Loucy (cell line): ENCODE measurements around the gene SEMA5A.

ENCODE experiments used
- H2AFZ ChIP-seq: fragments of 200-600 bp; sonication (generic); 2 replicates; pipeline ENCODE4 v1.6.0; 2016; ENCODE audit warnings: antibody characterized with exemption, mild to moderate bottlenecking, low read length, moderate library complexity
- H3F3A ChIP-seq: fragments of 200-600 bp; 2 replicates; pipeline ENCODE4 v1.6.0; 2016; ENCODE audit warnings: antibody characterized with exemption, low read depth, mild to moderate bottlenecking
- H3K27me3 ChIP-seq: fragments of 200-600 bp; sonication (generic); 2 replicates; pipeline ENCODE4 v1.6.1; 2014; ENCODE audit warnings: low read length, mild to moderate bottlenecking; ENCODE audit not compliant: insufficient read depth, poor library complexity, severe bottlenecking
- H3K36me3 ChIP-seq: fragments of 200-600 bp; sonication (generic); 2 replicates; pipeline ENCODE4 v1.6.1; 2016; ENCODE audit warnings: low read length; ENCODE audit not compliant: insufficient read depth
- H3K4me1 ChIP-seq: fragments of 200-600 bp; sonication (generic); 2 replicates; pipeline ENCODE4 v1.5.1; 2014; ENCODE audit warnings: low read length, mild to moderate bottlenecking; ENCODE audit not compliant: insufficient read depth, poor library complexity, severe bottlenecking
- H3K4me2 ChIP-seq: fragments of 200-600 bp; sonication (generic); 2 replicates; pipeline ENCODE4 v1.6.0; 2014; ENCODE audit warnings: antibody characterized with exemption, low read length, low read depth, mild to moderate bottlenecking; ENCODE audit not compliant: poor library complexity, severe bottlenecking
- H3K4me3 ChIP-seq: fragments of 200-600 bp; sonication (generic); 2 replicates; pipeline ENCODE4 v1.5.1; 2014; ENCODE audit warnings: low read length, mild to moderate bottlenecking, mixed read lengths; ENCODE audit not compliant: poor library complexity, severe bottlenecking
- H3K79me2 ChIP-seq: fragments of 200-600 bp; sonication (generic); 2 replicates; pipeline ENCODE4 v1.6.1; 2014; ENCODE audit warnings: low read length; ENCODE audit not compliant: insufficient read depth
- H3K9ac ChIP-seq: fragments of 200-600 bp; sonication (generic); 2 replicates; pipeline ENCODE4 v1.6.0; 2014; ENCODE audit warnings: mild to moderate bottlenecking, low read depth, low read length, moderate library complexity; ENCODE audit not compliant: poor library complexity, severe bottlenecking
- H3K9me2 ChIP-seq: fragments of 200-600 bp; sonication (generic); replicated peaks from 2 replicates; pipeline ENCODE4 v1.6.1; 2016; ENCODE audit warnings: low read depth, low read length, mixed read lengths
- H3K9me3 ChIP-seq: fragments of 200-600 bp; sonication (generic); 2 replicates; pipeline ENCODE4 v1.6.1; 2014; ENCODE audit warnings: mild to moderate bottlenecking, antibody characterized with exemption, low read length, low read depth; ENCODE audit not compliant: insufficient read depth
- H4K20me1 ChIP-seq: fragments of 200-600 bp; sonication (generic); 2 replicates; pipeline ENCODE4 v1.6.0; 2014; ENCODE audit warnings: antibody characterized with exemption, low read length, mild to moderate bottlenecking; ENCODE audit not compliant: insufficient read depth, poor library complexity, severe bottlenecking
- CTCF ChIP-seq: fragments of 200-600 bp; sonication (generic); conservative IDR thresholded peaks from 2 replicates; pipeline ENCODE4 v1.5.1; 2014; ENCODE audit warnings: mild to moderate bottlenecking, antibody characterized with exemption, low read length
- EZH2phosphoT487 ChIP-seq: fragments of 200-600 bp; IDR thresholded peaks from 2 replicates; pipeline ENCODE4 v1.6.1; 2018; ENCODE audit warnings: antibody characterized with exemption, mild to moderate bottlenecking, moderate library complexity, borderline replicate concordance

The SEMA5A gene

DNA sequence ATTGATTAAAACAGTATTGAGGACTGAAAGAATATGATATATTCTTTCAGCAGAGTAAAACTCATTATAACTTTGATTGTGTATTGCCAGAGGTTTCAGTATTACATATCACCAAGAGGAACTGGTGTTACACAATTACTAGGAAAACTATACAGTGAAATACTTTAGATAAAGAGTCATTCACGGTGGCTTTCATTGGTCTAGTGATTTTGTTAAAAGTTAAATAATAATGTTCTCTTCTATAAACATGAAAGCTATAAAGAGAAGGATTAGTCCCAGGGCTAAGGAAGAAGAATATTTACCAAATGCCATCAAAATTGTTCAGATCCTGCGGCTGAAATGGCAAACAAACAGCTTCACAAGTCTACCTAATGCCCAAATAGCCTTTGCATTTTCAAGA is 306.2 kb downstream of the SEMA5A start:
- Histone ChIP-seq H3K9me2 (no peaks in the 10 kb centered on the region), H3K9ac (no peak overlapping the region), H3K9me3 (no peaks in the 10 kb centered on the region; the same call in 1 of the 2 replicates), H3K4me1 (no peaks in the 10 kb centered on the region), H3K36me3 (no peaks in the 10 kb centered on the region), H2AFZ (no peak overlapping the region), H4K20me1 (no peaks in the 10 kb centered on the region), H3K27me3 (no peaks in the 10 kb centered on the region), H3K4me2 (no peak overlapping the region), H3K4me3 (no peak overlapping the region), H3F3A (no peaks in the 10 kb centered on the region), H3K79me2 (no peaks in the 10 kb centered on the region)
- TF ChIP-seq EZH2phosphoT487 (no peak), CTCF (no peak)

DNA sequence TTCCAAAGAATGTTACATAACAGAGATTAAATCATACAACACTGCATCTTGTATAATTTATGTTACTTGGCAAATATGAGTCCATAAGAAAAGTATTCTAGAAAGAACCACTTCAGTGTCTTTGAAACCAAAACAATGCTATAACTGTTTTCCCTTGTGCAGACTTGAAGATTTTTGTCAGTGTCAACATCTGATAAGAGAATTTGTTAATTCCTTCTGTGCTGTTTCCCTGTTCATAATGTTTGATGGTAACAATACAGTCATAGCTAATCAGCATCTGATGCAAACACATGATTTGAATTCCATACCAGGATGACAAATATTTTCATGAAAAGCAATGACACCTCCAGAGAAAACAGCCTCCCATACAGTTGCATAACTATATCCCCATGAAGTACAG is 306.8 kb downstream of the SEMA5A start:
- Histone ChIP-seq H3K9me3 (no peaks in the 10 kb centered on the region; the same call in 1 of the 2 replicates), H3K27me3 (no peaks in the 10 kb centered on the region), H3K4me3 (no peak overlapping the region), H2AFZ (no peak overlapping the region), H4K20me1 (no peaks in the 10 kb centered on the region), H3K9ac (no peak overlapping the region), H3K4me1 (no peaks in the 10 kb centered on the region), H3K9me2 (no peaks in the 10 kb centered on the region), H3F3A (no peaks in the 10 kb centered on the region), H3K36me3 (no peaks in the 10 kb centered on the region), H3K4me2 (no peak overlapping the region), H3K79me2 (no peaks in the 10 kb centered on the region)
- TF ChIP-seq EZH2phosphoT487 (no peak), CTCF (no peak)

- H3K4me2 ChIP-seq: no peak overlapping the region
- no peaks in the 10 kb centered on the region for H3K79me2 ChIP-seq
- no peak for TF ChIP-seq CTCF
- no peak for TF ChIP-seq EZH2phosphoT487
- no peaks in the 10 kb centered on the region; the same call in 1 of the 2 replicates for H3K9me3 ChIP-seq
- no peaks in the 10 kb centered on the region for H4K20me1 ChIP-seq
- H3K27me3 ChIP-seq: no peaks in the 10 kb centered on the region
- H3K36me3 ChIP-seq: no peaks in the 10 kb centered on the region
- no peaks in the 10 kb centered on the region for H3K9me2 ChIP-seq
- H2AFZ ChIP-seq: no peak overlapping the region
- no peaks in the 10 kb centered on the region for H3F3A ChIP-seq
- H3K4me3 ChIP-seq: no peak overlapping the region
- H3K4me1 ChIP-seq: no peaks in the 10 kb centered on the region
- H3K9ac ChIP-seq: no peak overlapping the region
Observed at GRCh38 chr5:9233712-9234111, 312.2 kb downstream of the SEMA5A start.
